COR-L47 (cell line): Measurements from ENCODE around the gene CCKAR.

Experiments
- DNase-seq: peaks from one replicate; lab custom pipeline; 2025; lab: John Stamatoyannopoulos, UW

Gene CCKAR

GRCh38 chr4:26458157-26458561 lies 32.1 kb downstream of the CCKAR start:
- DNase-seq: no peak

GRCh38 chr4:26457412-26457811 lies 32.9 kb downstream of the CCKAR start:
- DNase-seq: no peak

- DNase-seq: no peak
These were observed 34.7 kb downstream of the CCKAR start for GRCh38 chr4:26455571-26455970.

- DNase-seq: no peak
These were observed 35.3 kb downstream of the CCKAR start for GRCh38 chr4:26454961-26455360.

GRCh38 chr4:26452565-26453531 lies 37.4 kb downstream of the CCKAR start:
- peak; percentile 92 for DNase-seq

- no peak for DNase-seq
These were observed 38.7 kb downstream of the CCKAR start for GRCh38 chr4:26451597-26451996.

GRCh38 chr4:26450418-26450817 lies 39.9 kb downstream of the CCKAR start:
- DNase-seq: no peak

GRCh38 chr4:26447378-26447777 lies 42.9 kb downstream of the CCKAR start:
- DNase-seq: no peak

GRCh38 chr4:26441771-26442170 lies 48.5 kb downstream of the CCKAR start:
- no peak for DNase-seq

GRCh38 chr4:26441102-26441501 lies 49.2 kb downstream of the CCKAR start:
- DNase-seq: no peak

GRCh38 chr4:26434030-26434639 lies 56.1 kb downstream of the CCKAR start:
- DNase-seq: no peak

- DNase-seq: no peak
These were observed 56.7 kb downstream of the CCKAR start for GRCh38 chr4:26433556-26433955.

GRCh38 chr4:26432419-26432818 lies 57.9 kb downstream of the CCKAR start:
- DNase-seq: no peak

- no peak for DNase-seq
These were observed 58.7 kb downstream of the CCKAR start for GRCh38 chr4:26431461-26432180.
